Panc1 (cell line): ENCODE results near the gene VPS50. TPM values are rescaled to one million over a fixed set of nuclear protein-coding genes. Genes with fewer than 3 reads are reported as not detected.

ENCODE experiments used
- ATAC-seq: fragments of 200-7000 bp; cut with Tn5 transposase; 2 replicates; pipeline ENCODE4 v1.9.1; 2020; ENCODE audit warnings: mild to moderate bottlenecking, moderate library complexity
- BruUV-seq: library from RNA; stranded (reverse); fragments of 400-500 nt; replicated peaks from 2 replicates; lab custom pipeline; 2021; lab: Mats Ljungman, UMichigan
- CTCF ChIA-PET: fragments of 300-600 bp; sonication (Branson Sonifier 250); formaldehyde crosslinking; loops from one replicate; lab custom pipeline; 2022; ENCODE audit warnings: antibody characterized with exemption; lab: Charles Lee
- POLR2A ChIA-PET: fragments of 300-600 bp; sonication (Branson Sonifier 250); formaldehyde crosslinking; loops from one replicate; lab custom pipeline; 2022; ENCODE audit warnings: antibody characterized with exemption; lab: Charles Lee
- DNase-seq: peaks from one replicate; pipeline ENCODE4 v3.0.0-alpha.2; 2010; ENCODE audit warnings: low read depth, low spot score
- H3K27ac ChIP-seq: 2 replicates; pipeline ENCODE4 v1.5.1; 2011; ENCODE audit warnings: mild to moderate bottlenecking, low read length, inconsistent platforms
- H3K27me3 ChIP-seq: fragments of 200-500 bp; sonication (Bioruptor generic); 2 replicates; pipeline ENCODE4 v1.6.0; 2014; ENCODE audit warnings: low read length, inconsistent platforms; ENCODE audit not compliant: control insufficient read depth, insufficient read depth
- H3K36me3 ChIP-seq: fragments of 200-500 bp; sonication (Bioruptor generic); 2 replicates; pipeline ENCODE4 v1.5.1; 2014; ENCODE audit warnings: inconsistent platforms, mild to moderate bottlenecking, low read length, moderate library complexity; ENCODE audit not compliant: control insufficient read depth, insufficient read depth
- H3K4me1 ChIP-seq: 2 replicates; pipeline ENCODE4 v1.5.1; 2011; ENCODE audit warnings: inconsistent platforms, mild to moderate bottlenecking, low read length, moderate library complexity; ENCODE audit not compliant: control insufficient read depth, insufficient read depth
- H3K4me3 ChIP-seq, 2 experiments: 2 replicates each; pipeline ENCODE4 v1.5.1; 2011 to 2012; ENCODE audit warnings: low read depth in 2 of 2, low read length in 2 of 2, mild to moderate bottlenecking in 2 of 2, inconsistent platforms in 1 of 2, moderate library complexity in 1 of 2
- H3K9me3 ChIP-seq: fragments of 200-500 bp; sonication (Bioruptor generic); 2 replicates; pipeline ENCODE4 v1.5.1; 2014; ENCODE audit warnings: low read depth, mild to moderate bottlenecking, inconsistent platforms, low read length, moderate library complexity; ENCODE audit not compliant: control insufficient read depth, insufficient read depth
- CTCF ChIP-seq: fragments of 450-650 bp; IDR thresholded peaks from 2 replicates; pipeline ENCODE4 v1.5.1; 2017; ENCODE audit warnings: mild to moderate bottlenecking
- POLR2AphosphoS5 ChIP-seq: IDR thresholded peaks from 2 replicates; pipeline ENCODE4 v1.6.1; 2012; ENCODE audit warnings: mild to moderate bottlenecking, low read depth, low read length, moderate library complexity
- REST ChIP-seq, 2 experiments: IDR thresholded peaks; 2 replicates each; pipeline ENCODE4 v1.6.1; 2011 to 2012; ENCODE audit warnings: low read depth in 2 of 2, control low read depth in 1 of 2, low read length in 1 of 2, mild to moderate bottlenecking in 1 of 2, moderate library complexity in 1 of 2; ENCODE audit not compliant: insufficient read depth in 1 of 2
- SIN3A ChIP-seq: IDR thresholded peaks from 2 replicates; pipeline ENCODE4 v1.6.1; 2012; ENCODE audit warnings: low read depth, mild to moderate bottlenecking, low read length, moderate library complexity, borderline replicate concordance; ENCODE audit not compliant: insufficient read depth
- TCF7L2 ChIP-seq: IDR thresholded peaks from 2 replicates; pipeline ENCODE4 v1.6.1; 2011; ENCODE audit warnings: mild to moderate bottlenecking, low read depth, low read length, inconsistent platforms
- in situ Hi-C: cut with HindIII; loops from 2 replicates; pipeline ENCODE4 v1.10.0; 2016; ENCODE audit warnings: low sequenced_read_pairs, low pct_unique_long_range_greater_than_20kb
- intact Hi-C: fragments of 100-400 bp; cut with micrococcal nuclease; formaldehyde crosslinking; loops from one replicate; pipeline ENCODE4 v1.10.0; 2022; ENCODE audit not compliant: unreplicated experiment
- total RNA-seq: library from RNA; stranded (reverse); gene quantifications from one replicate; pipeline ENCODE4 v1.2.1, GENCODE V29; 2021; ENCODE audit not compliant: unreplicated experiment

Gene VPS50
- total RNA-seq, 1 experiment from 2014 or later: 14.6 TPM

- H3K4me3 ChIP-seq: no peak overlapping the region
- BruUV-seq: no TSS peak
- ChIA-PET CTCF (no interaction called here), POLR2A (no interaction called here)
- H3K36me3 ChIP-seq: no peaks in the 10 kb centered on the region
- TF ChIP-seq TCF7L2: no peak
- TF ChIP-seq REST (IDR thresholded peaks at IDR 0.05; ENCODE audit: insufficient read depth in 1 of 2, low read depth in 2 of 2, low read length in 1 of 2): no peak
- no peak for TF ChIP-seq CTCF
- no peak for TF ChIP-seq POLR2AphosphoS5
- no peak for TF ChIP-seq SIN3A
- ATAC-seq (no peak), DNase-seq (no peak)
- no peak overlapping the region for H3K27ac ChIP-seq
- in situ Hi-C loops (no loop called here), intact Hi-C loops (no loop called here)
- H3K27me3 ChIP-seq: peaks cover 22% of the 10 kb centered on the region
- H3K9me3 ChIP-seq: no peaks in the 10 kb centered on the region
- H3K4me1 ChIP-seq: no peaks in the 10 kb centered on the region
These were observed 19.3 kb upstream of the VPS50 start for GRCh38 chr7:93212881-93213280.

- no peak overlapping the region for H3K27ac ChIP-seq
- in situ Hi-C loops: no loop called here
- POLR2A ChIA-PET: no interaction called here
- H3K9me3 ChIP-seq: no peaks in the 10 kb centered on the region
- intact Hi-C loops: no loop called here
- peaks cover 7% of the 10 kb centered on the region; the same call in 1 of the 2 replicates for H3K27me3 ChIP-seq
- DNase-seq (no peak), ATAC-seq (no peak)
- BruUV-seq: no TSS peak
- no peak overlapping the region for H3K4me3 ChIP-seq
- no peaks in the 10 kb centered on the region for H3K36me3 ChIP-seq
- TF ChIP-seq REST (IDR thresholded peaks at IDR 0.05; ENCODE audit: insufficient read depth in 1 of 2, low read depth in 2 of 2, low read length in 1 of 2) (no peak), SIN3A (no peak), TCF7L2 (no peak), POLR2AphosphoS5 (no peak), CTCF (no peak)
- CTCF ChIA-PET: no interaction called here
- no peaks in the 10 kb centered on the region for H3K4me1 ChIP-seq
These were observed 13.0 kb upstream of the VPS50 start for GRCh38 chr7:93218997-93219827.
